Stimulated activated CD8-positive, alpha-beta memory T cell treated with anti-CD3 and anti-CD28 coated beads, Interleukin-7, amount 100 ng/mL, for 1 hour (primary cell): ENCODE measurements around the gene MCAM.
A peak's percentile ranks its signal among the peaks of the same experiment; 100 is the strongest.

Experiments used
- DNase-seq, 2 donors: peaks; one replicate each; pipeline ENCODE4 v3.0.0-alpha.2; 2020; ENCODE audit warnings: low read depth in 2 of 2

The MCAM gene

DNA sequence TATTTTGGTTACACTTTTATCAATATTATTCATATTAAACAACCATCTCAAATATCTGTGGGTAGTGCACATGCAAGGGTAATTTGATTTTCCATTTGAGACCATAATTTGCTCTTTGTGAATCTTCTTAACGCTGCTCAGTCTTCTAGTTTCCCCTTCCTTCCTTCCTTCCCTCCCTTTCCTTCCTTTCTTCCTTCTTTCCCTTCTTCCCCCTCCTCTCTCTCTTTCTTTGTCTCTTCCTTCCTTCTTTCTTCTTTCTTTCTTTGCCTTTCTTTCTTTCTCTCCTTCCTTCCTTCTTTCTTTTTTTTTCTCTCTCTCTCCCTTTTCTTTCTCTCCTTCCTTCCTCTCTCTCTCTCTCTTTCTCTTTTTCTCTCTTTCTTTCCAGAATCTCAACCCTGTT is 13.3 kb upstream of the MCAM start:
- no peak for DNase-seq

GRCh38 chr11:119329320-119329719 is 12.4 kb upstream of the MCAM start:
- no peak for DNase-seq

GRCh38 chr11:119324189-119324588 is 7.3 kb upstream of the MCAM start:
- no peak for DNase-seq

GRCh38 chr11:119323532-119324033 is 6.7 kb upstream of the MCAM start:
- peak; percentile 50 to 75 for DNase-seq

GRCh38 chr11:119322921-119323531 is 6.1 kb upstream of the MCAM start:
- DNase-seq = no peak

DNA sequence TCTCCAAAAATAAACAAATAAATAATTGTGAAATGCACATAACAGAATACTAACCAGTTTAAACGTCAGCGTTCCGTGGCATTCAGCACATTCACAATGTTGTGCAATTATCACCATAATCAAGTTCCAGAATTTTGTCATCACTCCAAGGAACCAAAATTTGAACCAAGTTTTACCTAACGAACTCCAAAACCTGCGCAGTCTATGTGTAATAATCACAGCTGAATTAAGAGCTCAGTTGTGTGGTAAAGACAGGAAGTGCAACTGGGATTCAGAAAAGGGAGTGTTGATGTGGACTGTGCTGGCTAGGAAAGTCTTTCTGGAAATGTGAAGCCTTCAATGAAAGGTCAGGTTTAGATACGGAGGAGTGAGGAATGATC is 5.4 kb upstream of the MCAM start:
- no peak for DNase-seq

DNA sequence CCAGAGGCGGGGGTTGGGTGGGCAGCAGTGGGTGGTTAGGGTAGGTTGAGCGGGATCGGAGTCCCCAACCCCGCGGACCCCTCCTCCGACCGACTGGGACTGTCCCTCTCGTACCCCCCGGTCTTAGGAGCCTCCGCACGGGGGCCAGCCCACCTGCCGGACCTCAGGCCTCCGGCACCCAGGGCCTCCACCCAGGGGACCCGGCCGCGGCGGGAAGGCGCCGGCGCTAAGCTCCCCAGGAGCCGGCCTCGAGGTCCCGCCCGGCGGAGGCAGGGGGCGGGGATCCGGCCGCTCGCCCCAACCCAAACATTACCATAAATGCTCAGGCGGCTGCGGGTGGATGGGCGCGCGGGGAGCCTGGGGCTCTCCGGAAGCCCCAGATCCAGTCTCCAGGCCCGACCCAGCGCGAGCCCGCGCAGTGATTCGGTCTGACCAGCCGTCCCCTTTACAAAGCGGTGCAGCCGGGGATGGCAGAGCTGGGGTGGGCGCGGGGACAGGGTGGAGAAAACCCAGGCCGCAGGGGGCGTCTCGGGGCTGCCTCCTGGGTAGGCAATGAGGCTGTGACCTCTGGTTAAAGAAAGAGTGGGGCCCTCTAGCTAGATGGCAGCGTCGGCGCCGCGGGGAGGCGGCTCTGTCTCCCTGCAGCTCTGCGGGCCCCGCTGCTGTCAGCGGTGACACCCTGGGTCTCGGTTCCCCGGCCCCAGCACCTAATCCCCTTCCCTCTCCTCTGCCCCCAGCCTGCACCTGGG is 4.0 kb upstream of the MCAM start:
- DNase-seq = no peak

GRCh38 chr11:119320240-119320775 is 3.4 kb upstream of the MCAM start:
- no peak for DNase-seq

- no peak for DNase-seq
Observed at GRCh38 chr11:119319700-119320239, 2.8 kb upstream of the MCAM start.

GRCh38 chr11:119319136-119319699 is 2.3 kb upstream of the MCAM start:
- DNase-seq = no peak

- DNase-seq = no peak
Observed at GRCh38 chr11:119318240-119319135, 1.6 kb upstream of the MCAM start.

DNA sequence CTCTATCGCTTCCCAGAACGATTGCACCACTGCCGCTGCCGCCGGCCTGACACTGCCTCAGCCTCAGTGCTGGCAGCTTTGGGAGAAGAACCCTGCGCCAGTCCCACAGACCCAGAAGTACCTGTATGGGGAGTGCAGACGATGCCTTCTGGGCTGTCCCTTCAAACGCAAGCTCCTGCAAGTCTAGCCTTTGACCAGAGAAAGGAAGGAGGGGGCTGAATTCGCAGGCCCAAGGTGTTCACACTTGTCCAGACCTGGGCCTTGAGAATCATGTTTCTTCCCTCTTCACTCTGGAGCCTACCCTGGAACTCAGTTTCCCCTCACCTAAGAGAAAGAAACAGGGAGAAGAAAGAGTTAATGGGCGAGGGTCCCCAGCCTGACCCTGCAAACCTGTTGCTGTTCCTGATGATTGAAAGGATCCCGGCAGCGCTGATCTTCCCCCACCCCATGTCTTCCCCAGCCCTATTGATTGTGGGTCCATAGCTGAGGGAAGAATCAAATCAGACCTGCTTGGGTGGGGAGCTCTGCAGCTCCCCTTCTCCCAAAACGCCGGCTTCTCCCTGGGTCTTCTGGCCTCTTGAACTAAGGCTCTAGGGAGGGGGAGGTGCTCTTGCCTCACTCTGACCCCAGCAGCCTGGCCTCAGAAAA is 786 bp upstream of the MCAM start:
- DNase-seq = no peak

GRCh38 chr11:119316016-119316728 is 758 bp downstream of the MCAM start:
- DNase-seq = no peak

DNA sequence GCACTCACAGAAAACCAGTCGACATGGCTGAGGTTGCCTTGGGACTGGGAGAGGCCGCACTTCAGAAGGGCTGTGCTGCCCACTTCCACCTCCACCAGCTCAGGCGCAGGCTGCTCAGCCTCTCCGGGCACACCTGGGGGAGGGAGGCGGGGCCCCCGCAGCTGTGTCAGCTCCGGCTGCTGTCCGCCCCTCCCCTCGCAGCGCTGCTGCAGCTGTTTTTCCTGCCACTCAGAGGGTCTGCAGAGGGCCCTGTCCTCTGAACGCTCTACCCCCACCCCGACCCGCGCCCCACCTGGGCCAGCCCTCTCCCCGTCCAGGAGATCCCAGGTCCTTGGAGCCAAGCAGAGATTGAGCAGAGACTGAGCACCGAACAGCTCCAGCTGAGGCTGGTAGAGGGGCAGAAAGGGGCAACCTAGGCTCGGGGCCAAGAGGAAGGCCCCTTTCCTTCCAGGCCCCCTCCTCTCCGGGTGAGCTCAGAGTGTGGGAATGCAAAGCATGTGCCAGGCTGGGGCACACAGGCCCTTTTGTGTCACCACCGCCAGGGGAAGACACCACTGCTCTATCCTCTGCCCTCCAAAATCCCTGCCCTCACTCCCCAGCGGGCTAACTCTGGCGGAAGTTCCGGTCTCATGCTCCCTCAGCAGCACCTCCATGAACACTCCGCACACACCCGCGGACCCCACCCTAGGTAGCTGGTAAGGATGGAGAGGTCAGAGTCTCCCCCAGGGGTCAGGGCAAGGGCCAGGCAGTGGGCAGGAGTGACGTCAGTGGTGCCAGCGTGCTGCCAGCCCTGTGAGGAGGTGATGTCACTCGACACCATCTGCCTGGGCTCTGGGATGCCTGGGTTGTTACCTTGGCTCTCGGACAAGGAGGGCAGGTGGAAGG is 1.6 kb downstream of the MCAM start:
- DNase-seq = no peak

GRCh38 chr11:119314726-119315125 is 2.2 kb downstream of the MCAM start:
- DNase-seq = no peak

DNA sequence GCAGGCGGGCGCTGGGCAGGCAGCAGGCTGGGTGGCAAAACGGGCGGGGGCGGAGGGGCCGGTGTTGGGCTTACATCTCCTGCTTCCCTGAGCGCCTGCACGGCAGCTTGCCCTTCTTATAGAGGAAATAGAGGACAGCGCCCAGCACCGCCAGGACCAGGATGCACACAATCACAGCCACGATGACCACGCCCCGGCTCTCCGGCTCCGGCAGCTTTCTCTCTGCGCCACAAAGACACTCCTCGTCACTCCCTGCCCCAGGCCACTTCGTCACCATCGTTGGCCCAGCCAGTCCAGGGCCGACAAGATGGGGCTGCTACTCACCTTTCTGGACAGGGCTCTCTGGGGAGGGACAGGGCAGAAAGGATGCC is 6.3 kb downstream of the MCAM start:
- no peak for DNase-seq

GRCh38 chr11:119309953-119310681 is 6.8 kb downstream of the MCAM start:
- no peak for DNase-seq

DNA sequence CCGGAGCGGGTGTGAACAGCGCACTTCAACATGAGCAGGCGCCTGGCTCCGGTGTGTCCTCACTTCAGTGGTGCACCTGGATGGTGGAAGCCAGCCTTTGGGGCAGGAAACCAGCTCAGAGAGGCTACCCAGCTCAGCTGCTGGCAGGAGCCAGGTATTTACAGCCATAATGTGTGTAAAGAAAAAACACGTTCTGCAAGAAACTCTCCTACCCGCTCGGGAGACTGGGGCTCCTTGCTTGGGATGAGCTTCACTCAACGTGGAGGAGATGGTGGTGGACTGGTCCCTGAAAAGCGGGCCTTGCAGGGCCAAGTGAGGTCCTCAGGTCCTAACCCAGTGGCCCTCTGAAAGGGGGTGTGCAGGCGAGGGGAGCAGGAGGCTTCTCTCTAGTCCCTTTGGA is 7.5 kb downstream of the MCAM start:
- no peak for DNase-seq

GRCh38 chr11:119307974-119308373 is 9.0 kb downstream of the MCAM start:
- DNase-seq = no peak
